SK-N-SH (cell line): ENCODE data around the gene SUMF1. TPM values are rescaled to one million over a fixed set of nuclear protein-coding genes. Genes with fewer than 3 reads are reported as not detected.

ENCODE experiments used
- CTCF ChIA-PET: fragments of 300-600, 350-600 bp; formaldehyde crosslinking; extraction: SDS; loops from one replicate; lab custom pipeline; 2021; lab: Yijun Ruan, JAX
- POLR2A ChIA-PET: fragments of 350-600 bp; sonication (Branson Sonifier 250); formaldehyde crosslinking; extraction: SDS; loops from one replicate; lab custom pipeline; 2020; ENCODE audit warnings: antibody characterized with exemption, inconsistent platforms; lab: Yijun Ruan, JAX
- DNase-seq: peaks from one replicate; pipeline ENCODE4 v3.0.0; 2012
- H2AFZ ChIP-seq: fragments of 200-600 bp; sonication (generic); 2 replicates; pipeline ENCODE4 v1.8.1; 2016; ENCODE audit warnings: antibody characterized with exemption, mild to moderate bottlenecking, low read depth
- H3F3A ChIP-seq: fragments of 200-600 bp; sonication (generic); replicated peaks from 2 replicates; pipeline ENCODE3; 2016; ENCODE audit warnings: antibody characterized with exemption, mild to moderate bottlenecking; ENCODE audit not compliant: insufficient read depth
- H3K27ac ChIP-seq, 2 experiments: fragments of 200-500 bp in 1 of 2; fragments of 200-600 bp in 1 of 2; sonication (Bioruptor generic) in 1 of 2; sonication (generic), shearing (Covaris generic) in 1 of 2; 2 replicates each; pipeline versions ENCODE4 v1.5.1 to v1.6.1; 2014 to 2016; ENCODE audit warnings: low read depth in 2 of 2, inconsistent platforms in 1 of 2, low read length in 1 of 2, mild to moderate bottlenecking in 1 of 2, mixed read lengths in 1 of 2
- H3K27me3 ChIP-seq: fragments of 200-600 bp; sonication (generic), shearing (Covaris generic); 2 replicates; pipeline ENCODE4 v1.6.1; 2016; ENCODE audit warnings: mixed run types; ENCODE audit not compliant: insufficient read depth
- H3K36me3 ChIP-seq, 2 experiments: fragments of 200-500 bp in 1 of 2; fragments of 200-600 bp in 1 of 2; sonication (Bioruptor generic) in 1 of 2; sonication (generic) in 1 of 2; replicated peaks in 1 of 2; 2 replicates each; pipeline versions ENCODE3 to v1.5.1; 2014 to 2016; ENCODE audit warnings: low read length in 1 of 2, mild to moderate bottlenecking in 1 of 2; ENCODE audit not compliant: insufficient read depth in 2 of 2, control insufficient read depth in 1 of 2
- H3K4me1 ChIP-seq, 2 experiments: fragments of 200-500 bp in 1 of 2; fragments of 200-600 bp in 1 of 2; sonication (Bioruptor generic) in 1 of 2; sonication (generic), shearing (Covaris generic) in 1 of 2; 2 replicates each; pipeline versions ENCODE4 v1.5.1 to v1.6.1; 2014 to 2016; ENCODE audit warnings: low read depth in 1 of 2, low read length in 1 of 2, mixed run types in 1 of 2; ENCODE audit not compliant: insufficient read depth in 2 of 2, control insufficient read depth in 1 of 2
- H3K4me2 ChIP-seq: fragments of 200-600 bp; sonication (generic), shearing (Covaris generic); 2 replicates; pipeline ENCODE4 v1.6.1; 2017; ENCODE audit warnings: mixed run types
- H3K4me3 ChIP-seq, 2 experiments: fragments of 200-500 bp in 1 of 2; fragments of 200-600 bp in 1 of 2; sonication (Bioruptor generic) in 1 of 2; sonication (generic), shearing (Covaris generic) in 1 of 2; 2 replicates each; pipeline versions ENCODE4 v1.5.1 to v1.8.1; 2014 to 2016; ENCODE audit warnings: low read depth in 2 of 2, inconsistent platforms in 1 of 2, low read length in 1 of 2, mild to moderate bottlenecking in 1 of 2, mixed read lengths in 1 of 2, moderate library complexity in 1 of 2
- H3K79me2 ChIP-seq: fragments of 200-600 bp; sonication (generic); 2 replicates; pipeline ENCODE4 v1.8.1; 2017; ENCODE audit warnings: mild to moderate bottlenecking; ENCODE audit not compliant: insufficient read depth
- H3K9ac ChIP-seq: fragments of 200-600 bp; sonication (generic); 2 replicates; pipeline ENCODE4 v1.6.1; 2017; ENCODE audit warnings: mixed run types
- H3K9me2 ChIP-seq: fragments of 200-600 bp; sonication (generic); 2 replicates; pipeline ENCODE4 v1.6.1; 2017; ENCODE audit warnings: mixed run types
- H3K9me3 ChIP-seq: fragments of 200-600 bp; sonication (generic); 2 replicates; pipeline ENCODE4 v1.6.1; 2017; ENCODE audit warnings: mixed run types, mild to moderate bottlenecking, moderate library complexity
- H4K20me1 ChIP-seq: fragments of 200-600 bp; sonication (generic); 2 replicates; pipeline ENCODE4 v1.6.1; 2017; ENCODE audit warnings: mild to moderate bottlenecking, mixed run types; ENCODE audit not compliant: insufficient read depth
- ELF1 ChIP-seq: IDR thresholded peaks from 2 replicates; pipeline ENCODE4 v1.4.0; 2012
- EP300 ChIP-seq, 2 experiments: IDR thresholded peaks; 2 replicates each; pipeline versions ENCODE4 v1.4.0 to v1.6.1; 2012; ENCODE audit warnings: borderline replicate concordance in 1 of 2, low read depth in 1 of 2, low read length in 1 of 2
- GATA2 ChIP-seq: sonication (generic); formaldehyde crosslinking; IDR thresholded peaks from 2 replicates; pipeline ENCODE4 v1.5.0; 2020; ENCODE audit warnings: mild to moderate bottlenecking, missing genetic modification reagents
- IRF3 ChIP-seq: fragments of 150-350 bp; IDR thresholded peaks from 2 replicates; pipeline ENCODE4 v1.6.1; 2016; ENCODE audit warnings: mild to moderate bottlenecking, low read depth, low read length
- JUND ChIP-seq: IDR thresholded peaks from 2 replicates; pipeline ENCODE4 v1.4.0; 2012
- MAX ChIP-seq: IDR thresholded peaks from 2 replicates; pipeline ENCODE4 v1.4.0; 2012; ENCODE audit warnings: low read depth
- MEF2A ChIP-seq: IDR thresholded peaks from 2 replicates; pipeline ENCODE4 v1.4.0; 2012; ENCODE audit warnings: low read depth, borderline replicate concordance
- MXI1 ChIP-seq: IDR thresholded peaks from 2 replicates; pipeline ENCODE4 v1.6.1; 2012; ENCODE audit warnings: mild to moderate bottlenecking, low read depth, low read length, improper control_type of control experiment
- NRF1 ChIP-seq: IDR thresholded peaks from 2 replicates; pipeline ENCODE4 v1.6.1; 2012; ENCODE audit warnings: low read depth, mild to moderate bottlenecking, low read length
- PBX3 ChIP-seq: IDR thresholded peaks from 2 replicates; pipeline ENCODE4; 2012
- POLR2AphosphoS5 ChIP-seq: IDR thresholded peaks from 2 replicates; pipeline ENCODE4 v1.6.1; 2012; ENCODE audit warnings: low read depth, low read length
- RAD21 ChIP-seq: IDR thresholded peaks from 2 replicates; pipeline ENCODE4 v1.6.1; 2012; ENCODE audit warnings: mild to moderate bottlenecking, low read length
- RCOR1 ChIP-seq: fragments of 150-350 bp; IDR thresholded peaks from 2 replicates; pipeline ENCODE4 v1.6.1; 2017; ENCODE audit warnings: antibody characterized with exemption, low read length
- SMC3 ChIP-seq: IDR thresholded peaks from 2 replicates; pipeline ENCODE4 v1.6.1; 2012; ENCODE audit warnings: low read depth, low read length, improper control_type of control experiment
- TAF1 ChIP-seq: IDR thresholded peaks from 2 replicates; pipeline ENCODE4 v1.6.1; 2012; ENCODE audit warnings: low read depth, mild to moderate bottlenecking, low read length, moderate library complexity, borderline replicate concordance
- TCF12 ChIP-seq: IDR thresholded peaks from 2 replicates; pipeline ENCODE4 v1.4.0; 2012
- TEAD4 ChIP-seq: IDR thresholded peaks from 2 replicates; pipeline ENCODE4 v1.4.0; 2012; ENCODE audit warnings: mild to moderate bottlenecking, borderline replicate concordance; ENCODE audit not compliant: insufficient read depth
- YY1 ChIP-seq: IDR thresholded peaks from 2 replicates; pipeline ENCODE4 v1.4.0; 2012; ENCODE audit warnings: low read depth, mild to moderate bottlenecking
- ZBTB33 ChIP-seq: IDR thresholded peaks from 2 replicates; pipeline ENCODE4 v1.4.0; 2012; ENCODE audit warnings: low read depth, borderline replicate concordance
- WGBS: methylation state at CpG from one replicate; pipeline ENCODE4 v1.1.6; 2017; ENCODE audit warnings: low lambda C conversion rate; 5-methylcytosine and 5-hydroxymethylcytosine counted together
- polyA plus RNA-seq, 3 experiments: library from polyadenylated mRNA; depleted of rRNA; stranded (reverse); fragments of >200 nt; gene quantifications; 2 replicates each; pipeline ENCODE4 v1.2.3, GENCODE V29; 2012
- TF ChIP-seq, protein P1 (sequence below): IDR thresholded peaks from 2 replicates; pipeline ENCODE4 v1.6.1; 2012; ENCODE audit warnings: mild to moderate bottlenecking, low read depth, low read length, moderate library complexity

Gene SUMF1
- polyA plus RNA-seq, 1 of the 3 experiments (the other 2 are of a cell fraction) = 56.9 TPM

- CTCF ChIA-PET = interaction anchor here (1.0 kb wide), 2 partner anchors 27 to 97 kb away, joined by 3 to 6 read pairs; no protein-coding TSS in a partner anchor
- Histone ChIP-seq H2AFZ (no peak overlapping the region), H3K27ac (no peak overlapping the region), H3K27me3 (no peaks in the 10 kb centered on the region), H3K4me3 (no peak overlapping the region), H4K20me1 (no peaks in the 10 kb centered on the region), H3K4me2 (no peak overlapping the region), H3K9ac (no peak overlapping the region), H3K4me1 (no peaks in the 10 kb centered on the region), H3K9me2 (no peaks in the 10 kb centered on the region), H3F3A (no peaks in the 10 kb centered on the region), H3K9me3 (no peaks in the 10 kb centered on the region), H3K36me3 (peaks cover 0 to 24% of the 10 kb centered on the region in 2 experiments), H3K79me2 (no peaks in the 10 kb centered on the region)
- WGBS = 88% methylated on average over 3 of the region's 3 CpGs
- TF ChIP-seq YY1 (no peak), JUND (no peak), NRF1 (no peak), MAX (no peak), ELF1 (no peak), ZBTB33 (no peak), SMC3 (no peak), RAD21 (no peak), EP300 (IDR thresholded peaks at IDR 0.05; ENCODE audit: borderline replicate concordance in 1 of 2, low read depth in 1 of 2, low read length in 1 of 2) (no peak), GATA2 (CRISPR knock-in tag) (no peak), MXI1 (no peak), POLR2AphosphoS5 (no peak), TAF1 (no peak), MEF2A (no peak), TCF12 (no peak), PBX3 (no peak), TEAD4 (no peak), IRF3 (no peak), RCOR1 (no peak)
- TF ChIP-seq, protein P1, sequence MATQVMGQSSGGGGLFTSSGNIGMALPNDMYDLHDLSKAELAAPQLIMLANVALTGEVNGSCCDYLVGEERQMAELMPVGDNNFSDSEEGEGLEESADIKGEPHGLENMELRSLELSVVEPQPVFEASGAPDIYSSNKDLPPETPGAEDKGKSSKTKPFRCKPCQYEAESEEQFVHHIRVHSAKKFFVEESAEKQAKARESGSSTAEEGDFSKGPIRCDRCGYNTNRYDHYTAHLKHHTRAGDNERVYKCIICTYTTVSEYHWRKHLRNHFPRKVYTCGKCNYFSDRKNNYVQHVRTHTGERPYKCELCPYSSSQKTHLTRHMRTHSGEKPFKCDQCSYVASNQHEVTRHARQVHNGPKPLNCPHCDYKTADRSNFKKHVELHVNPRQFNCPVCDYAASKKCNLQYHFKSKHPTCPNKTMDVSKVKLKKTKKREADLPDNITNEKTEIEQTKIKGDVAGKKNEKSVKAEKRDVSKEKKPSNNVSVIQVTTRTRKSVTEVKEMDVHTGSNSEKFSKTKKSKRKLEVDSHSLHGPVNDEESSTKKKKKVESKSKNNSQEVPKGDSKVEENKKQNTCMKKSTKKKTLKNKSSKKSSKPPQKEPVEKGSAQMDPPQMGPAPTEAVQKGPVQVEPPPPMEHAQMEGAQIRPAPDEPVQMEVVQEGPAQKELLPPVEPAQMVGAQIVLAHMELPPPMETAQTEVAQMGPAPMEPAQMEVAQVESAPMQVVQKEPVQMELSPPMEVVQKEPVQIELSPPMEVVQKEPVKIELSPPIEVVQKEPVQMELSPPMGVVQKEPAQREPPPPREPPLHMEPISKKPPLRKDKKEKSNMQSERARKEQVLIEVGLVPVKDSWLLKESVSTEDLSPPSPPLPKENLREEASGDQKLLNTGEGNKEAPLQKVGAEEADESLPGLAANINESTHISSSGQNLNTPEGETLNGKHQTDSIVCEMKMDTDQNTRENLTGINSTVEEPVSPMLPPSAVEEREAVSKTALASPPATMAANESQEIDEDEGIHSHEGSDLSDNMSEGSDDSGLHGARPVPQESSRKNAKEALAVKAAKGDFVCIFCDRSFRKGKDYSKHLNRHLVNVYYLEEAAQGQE = no peak
- DNase-seq = no peak
- POLR2A ChIA-PET = interaction anchor here (0.5 kb wide), 1 partner anchor 96 kb away, joined by 3 read pairs; no protein-coding TSS in a partner anchor
Observed at GRCh38 chr3:4447295-4447999, 19.6 kb downstream of the SUMF1 start.
